ENCODE results near the gene EML5. TPM values are rescaled to one million over a fixed set of nuclear protein-coding genes. Genes with fewer than 3 reads are reported as not detected.

The EML5 gene
- total and polyA plus RNA-seq, 2 donors (not counting 3 experiments of a cell fraction or from before 2014, with no cell fraction given) = not detected

- Histone ChIP-seq H3K27me3 (ENCODE audit: control insufficient read depth in 2 of 2, insufficient read depth in 2 of 2, low read length in 2 of 2) (no peaks in the 10 kb centered on the region), H3K9me1 (replicated peaks; ENCODE audit: control insufficient read depth, extremely low read depth, insufficient read depth, low read length) (no peaks in the 10 kb centered on the region)
- TF ChIP-seq GATA2 (IDR thresholded peaks at IDR 0.05; ENCODE audit: insufficient read depth, insufficient read length, low read depth, low read length) = no peak
- no peak for TF ChIP-seq CTCF (IDR thresholded peaks at IDR 0.05; ENCODE audit: extremely low read depth in 1 of 2, insufficient read depth in 1 of 2, low read depth in 1 of 2, low read length in 2 of 2)
- TF ChIP-seq POLR2A (IDR thresholded peaks at IDR 0.05; ENCODE audit: low read depth, low read length) = no peak
- no peak for TF ChIP-seq JUN (IDR thresholded peaks at IDR 0.05; ENCODE audit: borderline replicate concordance, insufficient read depth, insufficient read length, low read depth)
- no peak for TF ChIP-seq EZH2 (IDR thresholded peaks at IDR 0.05; ENCODE audit: borderline replicate concordance, low read depth, low read length, severe bottlenecking)
- no peak for TF ChIP-seq POLR2AphosphoS5 (IDR thresholded peaks at IDR 0.05; ENCODE audit: insufficient read depth, low read depth, low read length)
- TF ChIP-seq MAX (IDR thresholded peaks at IDR 0.05; ENCODE audit: insufficient read depth, insufficient read length) = no peak
- no peak for TF ChIP-seq MYC (IDR thresholded peaks at IDR 0.05; ENCODE audit: low read depth, low read length)
- no peak for TF ChIP-seq FOS (IDR thresholded peaks at IDR 0.05; ENCODE audit: borderline replicate concordance, insufficient read depth, low read length)
These were observed 187.2 kb downstream of the EML5 start for GRCh38 chr14:88605594-88605993.

More at GRCh38 chr14:88605594-88605993, 187.2 kb downstream of the EML5 start:
- no TSS peak for BruUV-seq (replicated peaks)
- DNase-seq (ENCODE audit: low read depth, low spot score) (no peak), FAIRE-seq (no peak)
- dilution Hi-C loops (cut with MboI; ENCODE audit: extremely low pct_ligation_motif_present, low sequenced_read_pairs) (no loop called here), intact Hi-C loops (cut with micrococcal nuclease) (no loop called here)
- Histone ChIP-seq H3K36me3 (ENCODE audit: control insufficient read depth in 2 of 2, extremely low read depth in 1 of 2, insufficient read depth in 2 of 2, low read length in 2 of 2) (peaks cover 21 to 35% of the 10 kb centered on the region in 2 experiments), H2AFZ (ENCODE audit: low read depth, low read length) (no peak overlapping the region), H4K20me1 (replicated peaks; ENCODE audit: control insufficient read depth, extremely low read depth, insufficient read depth, low read length) (no peaks in the 10 kb centered on the region), H3K4me1 (ENCODE audit: control insufficient read depth, extremely low read depth, insufficient read depth, low read length) (no peaks in the 10 kb centered on the region), H3K27ac (ENCODE audit: insufficient read depth, low read depth, low read length) (no peak overlapping the region), H3K9me3 (replicated peaks; ENCODE audit: control insufficient read depth, insufficient read depth, low read length) (no peaks in the 10 kb centered on the region), H3K4me2 (ENCODE audit: insufficient read depth, low read length) (no peak overlapping the region), H3K9ac (replicated peaks; ENCODE audit: extremely low read depth, insufficient read depth, low read length) (no peak overlapping the region), H3K4me3 (replicated peaks in 1 of 3; ENCODE audit: insufficient read depth in 1 of 3, low read depth in 1 of 3, low read length in 3 of 3) (no peak overlapping the region), H3K79me2 (ENCODE audit: control insufficient read depth, insufficient read depth, low read length) (no peaks in the 10 kb centered on the region)
- ChIA-PET POLR2A (no interaction called here), CTCF (interaction anchor here (1.5 kb wide), 1 partner anchor 9 kb away, joined by 3 read pairs; no protein-coding TSS in a partner anchor)

Measured in endothelial cell of umbilical vein (primary cell).